Measurements from ENCODE around the gene CSNK1E. TPM values are rescaled to one million over a fixed set of nuclear protein-coding genes. Genes with fewer than 3 reads are reported as not detected.

The CSNK1E gene
- total RNA-seq, 1 donor from 2014 or later, result 106 TPM

DNA sequence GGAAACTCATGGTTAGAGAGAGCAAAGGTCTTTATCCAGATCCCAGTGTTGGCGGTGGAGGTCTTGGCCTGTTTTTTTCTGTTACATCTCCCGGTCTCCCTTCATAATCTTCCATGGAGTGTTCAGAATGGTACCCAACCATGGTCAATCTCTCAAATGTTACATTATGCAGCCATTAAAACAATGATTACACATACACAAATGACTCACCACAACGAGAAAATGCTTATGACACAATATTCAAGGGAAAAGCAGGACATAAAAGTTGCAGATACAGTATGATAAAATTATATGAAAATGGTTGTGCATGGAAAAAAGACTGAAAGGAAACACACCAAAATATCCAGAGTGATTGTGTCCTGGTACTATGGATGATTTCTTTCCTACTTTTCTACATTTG is 17.8 kb upstream of the CSNK1E start:
- peaks cover 6% of the 10 kb centered on the region for H3K4me1 Mint-ChIP-seq
- H3K27me3 Mint-ChIP-seq (ENCODE audit: insufficient read depth, low read depth), result peaks cover 3% of the 10 kb centered on the region
- Histone ChIP-seq H3K4me1 (no peaks in the 10 kb centered on the region), H3K9me3 (ENCODE audit: low read depth) (no peaks in the 10 kb centered on the region), H3K79me2 (ENCODE audit: low read depth) (no peaks in the 10 kb centered on the region), H2AFZ (replicated peaks) (no peak overlapping the region), H3K4me2 (no peak overlapping the region), H3K4me3 (no peak overlapping the region), H4K20me1 (ENCODE audit: low read depth) (peaks cover 6% of the 10 kb centered on the region), H3K36me3 (no peaks in the 10 kb centered on the region), H3K9ac (no peak overlapping the region), H3F3A (ENCODE audit: low read depth) (peaks cover 20% of the 10 kb centered on the region), H3K27ac (no peak overlapping the region), H3K27me3 (peaks cover 32% of the 10 kb centered on the region)
- no peak overlapping the region for H3K4me3 Mint-ChIP-seq
- no peak for DNase-seq (ENCODE audit: low spot score)
- TF ChIP-seq EZH2phosphoT487 (IDR thresholded peaks at IDR 0.05), result no peak
- no peak for TF ChIP-seq EZH2 (IDR thresholded peaks at IDR 0.05)
- TF ChIP-seq, protein P1, sequence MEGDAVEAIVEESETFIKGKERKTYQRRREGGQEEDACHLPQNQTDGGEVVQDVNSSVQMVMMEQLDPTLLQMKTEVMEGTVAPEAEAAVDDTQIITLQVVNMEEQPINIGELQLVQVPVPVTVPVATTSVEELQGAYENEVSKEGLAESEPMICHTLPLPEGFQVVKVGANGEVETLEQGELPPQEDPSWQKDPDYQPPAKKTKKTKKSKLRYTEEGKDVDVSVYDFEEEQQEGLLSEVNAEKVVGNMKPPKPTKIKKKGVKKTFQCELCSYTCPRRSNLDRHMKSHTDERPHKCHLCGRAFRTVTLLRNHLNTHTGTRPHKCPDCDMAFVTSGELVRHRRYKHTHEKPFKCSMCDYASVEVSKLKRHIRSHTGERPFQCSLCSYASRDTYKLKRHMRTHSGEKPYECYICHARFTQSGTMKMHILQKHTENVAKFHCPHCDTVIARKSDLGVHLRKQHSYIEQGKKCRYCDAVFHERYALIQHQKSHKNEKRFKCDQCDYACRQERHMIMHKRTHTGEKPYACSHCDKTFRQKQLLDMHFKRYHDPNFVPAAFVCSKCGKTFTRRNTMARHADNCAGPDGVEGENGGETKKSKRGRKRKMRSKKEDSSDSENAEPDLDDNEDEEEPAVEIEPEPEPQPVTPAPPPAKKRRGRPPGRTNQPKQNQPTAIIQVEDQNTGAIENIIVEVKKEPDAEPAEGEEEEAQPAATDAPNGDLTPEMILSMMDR (IDR thresholded peaks at IDR 0.05), result no peak
- no peak overlapping the region for H3K27ac Mint-ChIP-seq
- H3K36me3 Mint-ChIP-seq, result no peaks in the 10 kb centered on the region
- no peaks in the 10 kb centered on the region for H3K9me3 Mint-ChIP-seq

DNA sequence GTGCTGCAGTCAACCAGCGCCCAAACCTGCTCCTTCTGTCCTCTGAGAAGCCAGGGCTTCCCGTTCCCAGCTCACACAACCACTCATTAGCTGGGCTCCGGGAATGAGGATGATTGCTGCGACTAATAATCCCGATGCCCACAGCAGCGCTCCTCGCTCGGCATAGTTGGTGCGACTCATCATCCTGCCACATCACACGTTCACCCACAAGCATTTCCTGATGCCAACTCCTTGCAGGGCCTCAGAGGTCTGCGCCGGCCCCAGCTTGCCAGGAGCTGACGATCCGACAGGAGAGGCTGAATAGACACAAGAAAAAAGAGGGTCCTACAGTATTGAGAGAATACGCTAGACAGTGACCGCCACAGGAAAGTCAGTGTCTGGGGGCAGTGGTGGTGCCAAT is 10.6 kb upstream of the CSNK1E start:
- Histone ChIP-seq H3K9ac (no peak overlapping the region), H4K20me1 (ENCODE audit: low read depth) (no peaks in the 10 kb centered on the region), H3K27me3 (no peaks in the 10 kb centered on the region), H3K4me3 (no peak overlapping the region), H3K9me3 (ENCODE audit: low read depth) (no peaks in the 10 kb centered on the region), H3K4me1 (no peaks in the 10 kb centered on the region), H2AFZ (replicated peaks) (no peak overlapping the region), H3K79me2 (ENCODE audit: low read depth) (no peaks in the 10 kb centered on the region), H3F3A (ENCODE audit: low read depth) (peaks cover 7% of the 10 kb centered on the region), H3K27ac (no peak overlapping the region), H3K36me3 (no peaks in the 10 kb centered on the region), H3K4me2 (no peak overlapping the region)
- Mint-ChIP-seq H3K9me3 (no peaks in the 10 kb centered on the region), H3K4me3 (peak overlapping the region; percentile 21), H3K27ac (no peak overlapping the region), H3K4me1 (peaks cover 6% of the 10 kb centered on the region), H3K27me3 (ENCODE audit: insufficient read depth, low read depth) (peaks cover 8% of the 10 kb centered on the region), H3K36me3 (no peaks in the 10 kb centered on the region)
- DNase-seq (ENCODE audit: low spot score), result no peak
- TF ChIP-seq EZH2 (IDR thresholded peaks at IDR 0.05) (no peak), EZH2phosphoT487 (IDR thresholded peaks at IDR 0.05) (no peak)

DNA sequence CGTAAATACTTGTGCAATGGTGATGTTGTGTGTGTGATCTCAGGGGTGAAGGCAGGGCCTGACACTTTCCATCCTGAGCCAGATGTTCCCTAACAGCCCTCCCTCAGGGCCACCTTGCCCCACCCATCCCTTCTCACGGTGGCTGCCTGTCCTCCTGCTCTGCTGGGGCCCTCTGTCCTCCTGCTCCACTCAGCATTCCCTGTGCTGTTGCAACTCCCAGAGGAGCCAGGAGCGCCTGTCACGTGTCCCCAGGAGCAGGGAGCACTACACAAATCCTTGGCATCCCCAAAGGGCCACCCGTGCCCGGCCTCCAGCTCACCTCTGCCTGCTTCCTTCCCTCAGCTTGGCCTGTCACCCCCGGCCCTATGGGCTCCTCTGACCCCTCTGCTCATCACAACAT is 10.2 kb upstream of the CSNK1E start:
- Histone ChIP-seq H3K79me2 (ENCODE audit: low read depth) (no peaks in the 10 kb centered on the region), H3K9ac (no peak overlapping the region), H3K27me3 (no peaks in the 10 kb centered on the region), H3K9me3 (ENCODE audit: low read depth) (no peaks in the 10 kb centered on the region), H3K4me2 (no peak overlapping the region), H3K4me1 (no peaks in the 10 kb centered on the region), H3K36me3 (no peaks in the 10 kb centered on the region), H4K20me1 (ENCODE audit: low read depth) (no peaks in the 10 kb centered on the region), H3K4me3 (no peak overlapping the region), H3F3A (ENCODE audit: low read depth) (peaks cover 7% of the 10 kb centered on the region), H3K27ac (no peak overlapping the region), H2AFZ (replicated peaks) (no peak overlapping the region)
- Mint-ChIP-seq H3K4me1 (peaks cover 7% of the 10 kb centered on the region), H3K27me3 (ENCODE audit: insufficient read depth, low read depth) (peaks cover 8% of the 10 kb centered on the region), H3K36me3 (no peaks in the 10 kb centered on the region), H3K9me3 (no peaks in the 10 kb centered on the region), H3K4me3 (peak overlapping the region; percentile 21), H3K27ac (peak overlapping the region; percentile 57)
- TF ChIP-seq EZH2phosphoT487 (IDR thresholded peaks at IDR 0.05) (no peak), EZH2 (IDR thresholded peaks at IDR 0.05) (no peak)
- TF ChIP-seq, protein P1 (IDR thresholded peaks at IDR 0.05), result no peak
- no peak for DNase-seq (ENCODE audit: low spot score)

DNA sequence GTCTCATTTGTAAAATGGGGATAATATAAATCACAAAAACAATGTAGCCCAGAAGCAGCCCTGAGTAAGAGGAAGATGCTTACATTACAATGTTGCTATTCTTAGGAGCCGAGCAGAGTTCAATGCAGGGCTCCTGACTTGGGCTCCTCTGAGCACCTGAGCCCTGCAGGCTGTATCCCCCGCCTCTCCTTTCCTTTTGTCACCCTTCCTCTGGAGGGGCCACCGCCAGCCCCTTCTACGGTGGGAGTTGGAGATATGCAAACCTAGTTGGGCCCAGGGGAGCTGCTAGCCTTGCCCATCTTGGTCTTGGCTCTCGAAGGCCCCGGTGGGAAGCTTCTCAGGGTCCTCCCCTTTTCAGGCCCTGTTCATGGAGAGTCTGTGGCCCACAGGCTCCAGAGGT is 8.4 kb upstream of the CSNK1E start:
- DNase-seq (ENCODE audit: low spot score), result no peak
- Mint-ChIP-seq H3K4me1 (peaks cover 7% of the 10 kb centered on the region), H3K4me3 (no peak overlapping the region), H3K27ac (no peak overlapping the region), H3K36me3 (no peaks in the 10 kb centered on the region), H3K9me3 (no peaks in the 10 kb centered on the region), H3K27me3 (ENCODE audit: insufficient read depth, low read depth) (peaks cover 10% of the 10 kb centered on the region)
- Histone ChIP-seq H3K9ac (no peak overlapping the region), H3K4me2 (no peak overlapping the region), H3K27ac (no peak overlapping the region), H3K4me1 (no peaks in the 10 kb centered on the region), H3K36me3 (no peaks in the 10 kb centered on the region), H2AFZ (replicated peaks) (no peak overlapping the region), H3K27me3 (no peaks in the 10 kb centered on the region), H3K79me2 (ENCODE audit: low read depth) (no peaks in the 10 kb centered on the region), H3F3A (ENCODE audit: low read depth) (peaks cover 11% of the 10 kb centered on the region), H3K9me3 (ENCODE audit: low read depth) (no peaks in the 10 kb centered on the region), H3K4me3 (no peak overlapping the region), H4K20me1 (ENCODE audit: low read depth) (no peaks in the 10 kb centered on the region)
- TF ChIP-seq EZH2phosphoT487 (IDR thresholded peaks at IDR 0.05) (no peak), EZH2 (IDR thresholded peaks at IDR 0.05) (no peak)
- TF ChIP-seq, protein P1 (IDR thresholded peaks at IDR 0.05), result no peak

All from neural progenitor cell (in vitro differentiated cells).